Eye (tissue), 1 donor: ENCODE results near the gene GNAI2.
"Not testable (repeated sequence)": the region's sequence is repeated elsewhere in the genome, so short reads cannot be mapped to it uniquely, and the experiment has no call there.

Source experiments
- DNase-seq: peaks from one replicate; pipeline ENCODE4 v3.0.0-alpha.2; 2015

GNAI2 gene

DNA sequence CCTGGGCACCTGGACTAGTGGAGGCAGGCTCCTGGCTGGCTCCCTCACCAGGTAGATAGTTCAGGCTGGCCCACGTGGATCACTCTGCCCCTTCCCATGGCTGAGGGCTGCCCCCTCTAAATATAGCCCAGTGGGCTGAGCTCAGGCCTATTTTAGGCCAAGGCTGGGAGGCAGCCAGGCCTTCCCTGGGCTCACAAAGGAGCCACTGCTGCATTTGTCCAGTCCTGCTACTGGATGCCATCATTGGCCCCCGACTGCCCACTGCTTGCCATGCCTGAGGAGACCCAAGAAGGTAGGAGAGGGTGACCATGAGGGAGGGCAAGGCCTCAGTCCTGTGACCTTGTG is 42.8 kb downstream of the GNAI2 start, which contains the start of gene LSMEM2:
Gene LSMEM2 (plus strand): TSS at position 208 of the 345 bp plus-strand sequence. CDS start 27 bp downstream, at position 235.
- no peak for DNase-seq

- DNase-seq, result no peak
Observed at GRCh38 chr3:50279255-50280016, 43.4 kb downstream of the GNAI2 start.

DNA sequence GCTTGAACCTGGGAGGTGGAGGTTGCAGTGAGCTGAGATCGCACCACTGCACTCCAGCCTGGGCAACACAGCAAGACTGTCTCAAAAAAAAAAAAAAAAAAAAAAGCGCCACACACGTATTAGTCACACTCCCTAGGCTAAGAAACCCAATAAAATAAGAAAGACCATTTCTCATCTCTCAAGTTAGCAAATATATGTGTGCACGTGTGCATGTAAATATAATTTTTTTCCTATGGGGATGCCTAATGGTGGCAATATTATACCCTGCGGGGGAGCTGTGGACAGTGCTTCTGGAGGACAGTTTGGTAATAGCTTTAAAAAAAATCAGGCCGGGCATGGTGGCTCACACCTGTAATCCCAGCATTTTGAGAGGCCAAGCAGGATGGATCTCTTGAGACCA is 48.1 kb downstream of the GNAI2 start:
- not testable (repeated sequence) for DNase-seq

- no peak for DNase-seq
Observed at GRCh38 chr3:50286322-50287227, 50.6 kb downstream of the GNAI2 start.

DNA sequence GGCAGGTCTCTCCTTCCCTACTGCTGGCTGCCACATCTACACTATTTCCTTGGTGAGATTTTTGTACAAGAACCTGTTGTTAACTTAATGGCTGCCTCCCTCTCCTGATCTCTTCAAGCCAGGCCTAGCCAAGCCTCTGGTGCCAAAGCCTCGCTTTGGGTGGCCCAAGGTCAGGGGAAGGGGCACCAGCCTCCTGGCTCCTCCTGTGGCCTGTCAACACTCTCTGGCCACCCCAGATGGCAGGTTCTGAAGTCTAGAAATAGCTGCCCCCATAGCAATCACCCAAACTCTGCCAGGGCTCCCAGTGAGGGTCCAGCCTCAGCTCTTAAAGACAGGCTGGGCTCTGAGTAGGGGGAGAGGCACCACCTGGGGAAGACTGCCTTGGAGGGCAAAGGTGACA is 51.3 kb downstream of the GNAI2 start:
- DNase-seq, result no peak

GRCh38 chr3:50288387-50289007 is 52.5 kb downstream of the GNAI2 start:
- no peak for DNase-seq

DNA sequence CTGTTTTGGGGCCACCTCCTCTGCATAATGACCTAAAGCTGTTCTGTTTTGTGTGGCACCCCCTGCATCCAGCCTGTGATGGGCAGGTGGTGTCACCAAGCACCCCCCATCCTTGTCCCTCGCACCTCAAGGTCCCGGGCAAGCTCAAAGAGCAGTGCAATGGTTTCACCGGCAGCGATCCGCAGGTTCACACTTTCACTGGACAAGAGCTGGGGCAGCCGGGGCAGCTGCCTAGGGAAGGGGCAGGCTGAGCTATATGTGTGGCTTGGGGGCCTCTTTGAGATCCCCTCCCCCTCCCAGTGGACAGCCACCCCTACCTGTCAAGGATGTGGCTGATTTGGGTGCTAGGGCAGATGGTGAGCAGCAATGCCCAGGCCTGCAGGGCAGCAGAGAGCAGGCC is 53.1 kb downstream of the GNAI2 start:
- DNase-seq, result no peak

- DNase-seq, result no peak
Observed at GRCh38 chr3:50290161-50290641, 54.2 kb downstream of the GNAI2 start.

DNA sequence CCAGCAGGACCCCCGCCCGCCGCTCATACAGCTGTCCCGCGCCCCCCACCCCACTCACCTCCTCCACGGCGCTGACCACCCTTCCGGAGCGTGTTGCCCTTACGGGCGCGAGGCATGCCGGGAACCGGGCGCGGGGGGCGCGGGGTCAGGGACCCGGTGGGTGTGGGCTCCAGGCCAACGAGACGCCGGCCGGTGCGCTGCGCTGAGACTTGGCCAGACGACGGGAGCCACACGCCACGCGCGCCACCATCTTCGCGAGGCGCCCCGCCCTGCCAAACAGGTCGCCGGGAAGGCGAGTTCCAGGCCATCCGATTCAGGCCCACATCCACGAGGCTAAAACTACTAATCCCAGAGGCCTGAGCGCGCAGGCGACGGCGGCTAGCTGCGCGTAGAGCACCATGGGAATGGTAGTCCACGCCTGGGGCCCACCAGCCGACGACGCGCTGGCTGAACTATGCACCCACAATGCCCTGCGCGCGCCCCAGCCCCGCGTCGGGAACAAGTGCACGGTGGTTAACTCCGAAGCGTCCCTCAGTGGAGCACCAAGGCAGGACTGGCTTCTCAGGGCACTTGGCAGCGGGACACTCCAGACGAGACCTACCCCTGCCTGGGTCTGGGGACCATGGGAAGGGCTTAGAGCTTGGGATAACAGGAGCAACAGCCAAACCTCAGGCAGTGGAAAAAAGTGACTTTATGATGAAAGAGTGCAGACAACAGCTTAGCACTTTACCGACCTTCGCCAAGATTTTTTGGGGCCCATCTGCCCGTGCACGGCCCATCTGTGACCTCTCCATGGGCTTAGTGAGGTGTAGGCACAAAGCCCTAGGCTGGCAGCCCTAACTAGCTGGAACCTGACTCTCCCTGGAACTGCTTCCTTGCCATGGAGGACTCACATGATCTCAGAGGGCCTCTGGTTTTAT is 56.4 kb downstream of the GNAI2 start, which contains the start of gene IFRD2:
Gene IFRD2 (minus strand): TSS at position 271 of the 920 bp plus-strand sequence. CDS start 155 bp downstream, at position 116.
- DNase-seq, result peak; percentile 99

DNA sequence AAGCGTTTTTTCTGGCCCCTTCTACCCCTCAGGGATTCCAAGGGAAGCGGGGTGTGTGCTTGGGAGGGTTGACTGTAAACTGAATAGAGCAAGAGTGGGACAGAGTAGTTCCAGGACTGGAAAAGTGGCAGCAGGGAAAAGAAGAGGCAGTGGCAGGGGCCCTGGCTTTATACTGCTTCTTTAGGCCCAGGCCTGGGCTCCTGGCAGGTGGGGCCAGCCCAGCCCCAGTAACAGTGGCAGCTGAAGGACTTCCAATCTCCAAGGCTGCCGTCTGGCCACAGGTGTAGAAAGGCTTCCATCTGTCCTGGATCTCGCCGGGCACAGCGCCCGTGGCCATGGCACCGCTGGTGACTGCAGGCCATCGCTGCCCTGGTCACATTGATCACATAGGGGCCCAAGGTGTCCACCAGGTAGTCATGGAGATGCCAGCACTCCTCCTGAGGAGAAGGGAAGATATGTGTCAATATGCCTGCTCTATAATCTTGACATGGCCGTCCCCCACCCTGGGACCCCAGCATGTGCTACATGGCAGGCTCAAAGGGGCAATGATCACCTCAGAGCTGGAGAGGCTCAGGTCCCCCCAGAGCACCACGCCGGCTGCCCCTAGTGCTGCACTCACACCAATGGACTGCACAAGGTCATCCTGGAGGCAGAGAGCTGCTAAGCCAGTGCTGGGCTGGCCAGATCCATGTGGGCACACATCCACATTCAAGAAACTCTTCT is 57.2 kb downstream of the GNAI2 start:
- no peak for DNase-seq

DNA sequence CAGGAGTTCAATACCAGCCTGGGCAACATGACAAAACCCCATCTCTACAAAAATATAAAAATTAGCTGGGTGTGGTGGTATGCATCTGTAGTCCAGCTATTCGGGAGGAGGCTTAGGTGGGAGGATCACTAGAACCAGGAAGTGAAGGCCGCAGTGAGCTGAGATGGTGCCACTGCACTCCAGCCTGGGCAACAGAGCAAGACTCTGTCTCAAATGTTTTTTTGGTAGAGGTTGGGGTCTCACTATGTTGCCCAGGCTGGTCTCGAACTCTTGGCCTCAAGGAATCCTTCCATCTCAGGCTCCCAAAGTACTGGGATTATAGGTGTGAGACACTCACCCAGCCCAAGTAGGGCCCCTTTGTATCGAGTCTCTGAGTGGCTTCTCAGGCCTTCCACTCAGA is 58.1 kb downstream of the GNAI2 start:
- no peak for DNase-seq

DNA sequence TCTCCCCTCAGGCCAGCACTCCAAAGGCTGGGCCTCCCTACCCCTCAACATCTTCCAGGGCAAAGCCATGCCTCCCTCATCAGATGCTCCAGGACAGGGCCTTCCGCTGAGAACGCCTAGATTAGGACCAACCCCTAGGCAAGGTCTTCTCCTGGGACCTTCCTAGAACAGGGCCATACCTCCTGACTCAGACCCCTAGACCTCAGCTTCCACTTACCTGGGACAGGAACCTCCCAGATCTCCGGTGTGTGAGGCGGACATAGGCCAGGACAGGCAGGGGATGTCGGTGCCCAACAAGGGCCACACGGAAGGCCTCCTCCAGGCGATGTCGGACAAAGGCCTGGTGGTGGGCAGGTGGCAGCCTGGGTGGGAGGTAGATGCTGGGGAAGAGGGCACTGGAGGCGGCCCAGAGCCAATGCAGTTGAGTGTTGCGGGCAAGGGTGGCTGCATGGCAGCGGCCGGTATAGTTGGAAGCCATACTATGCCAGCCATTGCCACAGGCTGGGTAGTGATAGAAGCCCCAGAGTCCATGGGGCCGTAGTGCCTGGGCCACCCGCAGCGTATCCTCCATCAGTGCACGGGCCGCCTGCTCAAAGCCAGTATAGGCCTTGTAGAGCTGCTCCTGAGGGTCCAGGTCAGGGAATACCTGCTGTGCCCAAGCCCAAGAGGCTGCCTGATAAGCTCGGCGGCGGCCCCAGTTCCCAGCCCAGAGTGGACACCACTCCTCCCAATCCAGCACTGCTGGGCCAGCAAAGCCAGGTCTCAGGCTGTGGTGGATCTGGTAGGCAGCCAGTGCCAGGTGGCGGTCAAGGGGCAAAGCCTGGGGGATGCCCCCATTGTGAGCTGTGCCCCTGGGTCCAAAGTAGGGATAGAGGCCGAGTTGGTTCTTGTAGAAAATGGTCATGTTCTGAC is 58.7 kb downstream of the GNAI2 start:
- no peak for DNase-seq

DNA sequence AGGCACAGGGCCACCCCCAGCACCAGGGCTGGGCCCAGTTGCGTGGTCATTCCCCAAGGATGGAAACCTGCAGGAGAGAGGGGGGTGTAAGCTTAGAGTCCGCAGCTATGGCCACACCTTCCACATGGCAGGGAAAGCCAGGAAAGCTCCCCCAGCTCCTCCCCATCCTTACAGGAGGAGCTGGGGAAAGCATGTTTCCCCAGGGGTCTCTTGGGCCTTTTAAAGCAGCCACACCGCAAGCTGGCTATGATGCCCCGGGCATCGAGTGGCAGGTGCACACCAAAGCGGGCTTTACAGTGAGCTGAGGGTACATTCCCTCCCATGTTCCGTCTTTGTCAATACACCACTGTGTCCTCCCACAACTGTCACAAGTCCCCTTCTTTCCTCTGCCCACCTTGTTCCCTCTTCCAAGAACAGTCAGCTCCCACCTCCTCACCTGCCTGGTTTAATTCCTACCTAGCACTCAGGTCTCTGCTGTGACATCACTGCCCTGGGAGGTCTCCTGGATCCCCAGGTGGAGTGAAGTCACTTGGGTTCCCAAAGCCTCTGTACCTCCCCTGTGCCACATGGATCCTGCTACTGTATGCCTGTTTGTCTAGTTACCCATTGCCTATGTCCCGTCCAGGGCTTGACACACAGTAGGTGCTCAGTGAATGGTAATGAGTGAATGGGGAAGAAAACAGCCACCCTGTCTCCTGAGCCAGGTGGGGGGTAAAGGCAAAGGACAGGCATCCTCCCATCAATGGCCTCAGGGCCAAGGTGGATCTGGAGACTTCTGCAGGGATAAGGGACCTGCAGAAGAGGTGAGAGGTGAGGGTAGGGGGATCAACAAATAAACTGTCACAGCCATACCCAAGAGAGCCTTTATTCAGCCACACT is 59.8 kb downstream of the GNAI2 start:
- DNase-seq, result no peak

- DNase-seq, result no peak
Observed at GRCh38 chr3:50296721-50297383, 60.8 kb downstream of the GNAI2 start.

DNA sequence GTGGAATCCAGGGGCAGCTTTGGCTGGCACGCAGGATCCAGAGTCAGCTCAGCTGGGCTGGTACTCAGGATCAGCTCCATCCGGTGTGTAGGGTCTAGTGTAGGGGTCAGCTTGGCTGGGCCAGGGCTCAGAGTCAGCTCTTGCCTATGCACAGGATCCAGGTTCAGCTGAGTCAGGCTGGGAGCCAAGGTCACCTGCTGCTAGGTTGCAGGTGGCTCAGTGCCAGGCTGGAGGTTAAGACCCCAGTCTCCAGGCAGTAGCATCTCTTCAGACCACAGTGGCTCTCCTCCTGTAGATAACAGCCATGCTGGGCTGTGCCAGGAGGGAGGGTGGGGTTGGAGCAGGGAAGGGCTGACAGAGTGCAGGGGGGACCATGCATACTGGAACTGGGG is 61.4 kb downstream of the GNAI2 start:
- DNase-seq, result no peak

DNA sequence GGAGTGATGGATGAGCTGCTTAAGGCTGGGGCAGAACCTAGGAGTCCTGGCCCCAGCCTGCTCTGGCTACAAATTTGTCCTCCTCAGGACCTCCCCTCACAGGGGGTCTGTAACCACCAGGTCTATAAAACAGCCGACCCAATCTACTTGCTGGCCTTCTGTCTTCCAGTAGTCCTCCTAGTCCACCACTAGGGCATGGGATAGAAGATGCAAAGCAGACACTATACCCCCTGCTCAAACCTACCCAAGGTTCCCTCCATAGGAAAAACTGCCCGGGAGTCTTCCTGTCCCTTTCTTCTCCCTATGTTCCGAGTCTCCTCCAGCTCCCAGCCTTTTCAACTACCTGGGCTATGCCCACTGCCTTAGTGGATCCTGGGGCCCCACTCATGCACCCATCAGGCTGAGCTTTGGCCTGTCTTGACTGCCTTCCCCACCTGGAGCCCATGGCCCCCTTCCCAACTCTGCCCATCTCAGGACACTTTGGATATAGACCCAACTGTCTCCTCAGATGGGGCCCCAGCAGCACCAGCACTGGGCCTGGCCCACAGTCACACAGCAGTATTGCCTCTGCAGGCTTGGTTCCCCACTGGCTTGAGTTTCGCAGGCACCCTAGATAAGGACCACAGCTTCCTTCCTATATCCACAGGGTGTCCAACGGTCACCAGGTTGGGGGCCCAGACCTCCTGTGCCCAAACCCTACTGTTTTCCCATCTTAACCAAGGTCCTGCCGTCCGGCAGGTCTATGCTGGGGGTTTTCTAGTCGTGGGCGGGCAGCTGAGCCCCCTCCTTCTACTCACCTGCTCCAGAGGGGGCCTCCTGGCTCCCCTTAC is 62.1 kb downstream of the GNAI2 start:
- no peak for DNase-seq

- DNase-seq, result peak; percentile 100
Observed at GRCh38 chr3:50298836-50299637, 63.0 kb downstream of the GNAI2 start, which contains the start of the genes HYAL3 and NAA80. HYAL3 (minus strand) TSS chr3:50299405; CDS start chr3:50295602, 3,803 bp downstream. NAA80 (minus strand) TSS chr3:50299405; CDS start chr3:50297463, 1,942 bp downstream.
